Neural cell (in vitro differentiated cells): Measurements from ENCODE around the gene CACNA1I.
A peak's percentile ranks its signal among the peaks of the same experiment; 100 is the strongest.

Experiments used
- EP300 ChIP-seq: fragments of 450-650 bp; conservative IDR thresholded peaks from 2 replicates; pipeline ENCODE4 v1.6.1; 2014; ENCODE audit warnings: antibody characterized with exemption, mild to moderate bottlenecking, moderate library complexity; ENCODE audit not compliant: poor library complexity, severe bottlenecking
- EZH2 ChIP-seq: fragments of 200-600, 300-800 bp; shearing (Covaris generic), sonication (generic); IDR thresholded peaks from 2 replicates; pipeline ENCODE4 v1.6.1; 2014; ENCODE audit warnings: antibody characterized with exemption, low read length, borderline replicate concordance, mild to moderate bottlenecking; ENCODE audit not compliant: insufficient read depth, poor library complexity, severe bottlenecking
- MXI1 ChIP-seq: fragments of 450-650 bp; conservative IDR thresholded peaks from 2 replicates; pipeline ENCODE4 v1.6.1; 2014; ENCODE audit warnings: antibody characterized with exemption, mild to moderate bottlenecking; ENCODE audit not compliant: poor library complexity, severe bottlenecking
- POLR2AphosphoS5 ChIP-seq: IDR thresholded peaks from 2 replicates; pipeline ENCODE4 v1.6.1; 2012
- RAD21 ChIP-seq: fragments of 450-650 bp; conservative IDR thresholded peaks from 2 replicates; pipeline ENCODE4 v1.6.1; 2014; ENCODE audit warnings: antibody characterized with exemption, mild to moderate bottlenecking, moderate library complexity
- SMC3 ChIP-seq: fragments of 450-650 bp; conservative IDR thresholded peaks from 2 replicates; pipeline ENCODE4 v1.6.1; 2014; ENCODE audit warnings: antibody characterized with exemption, mild to moderate bottlenecking, moderate library complexity; ENCODE audit not compliant: poor library complexity
- TAF1 ChIP-seq: IDR thresholded peaks from 2 replicates; pipeline ENCODE4 v1.6.1; 2012; ENCODE audit warnings: low read depth
- TF ChIP-seq, protein P1 (sequence below): fragments of 450-650 bp; IDR thresholded peaks from 2 replicates; pipeline ENCODE4 v1.5.1; 2014; ENCODE audit warnings: antibody characterized with exemption, mild to moderate bottlenecking, moderate library complexity; ENCODE audit not compliant: poor library complexity, severe bottlenecking
- TF ChIP-seq, protein P2 (sequence below): IDR thresholded peaks from 2 replicates; pipeline ENCODE4 v1.6.1; 2012; ENCODE audit warnings: borderline replicate concordance

DNA sequence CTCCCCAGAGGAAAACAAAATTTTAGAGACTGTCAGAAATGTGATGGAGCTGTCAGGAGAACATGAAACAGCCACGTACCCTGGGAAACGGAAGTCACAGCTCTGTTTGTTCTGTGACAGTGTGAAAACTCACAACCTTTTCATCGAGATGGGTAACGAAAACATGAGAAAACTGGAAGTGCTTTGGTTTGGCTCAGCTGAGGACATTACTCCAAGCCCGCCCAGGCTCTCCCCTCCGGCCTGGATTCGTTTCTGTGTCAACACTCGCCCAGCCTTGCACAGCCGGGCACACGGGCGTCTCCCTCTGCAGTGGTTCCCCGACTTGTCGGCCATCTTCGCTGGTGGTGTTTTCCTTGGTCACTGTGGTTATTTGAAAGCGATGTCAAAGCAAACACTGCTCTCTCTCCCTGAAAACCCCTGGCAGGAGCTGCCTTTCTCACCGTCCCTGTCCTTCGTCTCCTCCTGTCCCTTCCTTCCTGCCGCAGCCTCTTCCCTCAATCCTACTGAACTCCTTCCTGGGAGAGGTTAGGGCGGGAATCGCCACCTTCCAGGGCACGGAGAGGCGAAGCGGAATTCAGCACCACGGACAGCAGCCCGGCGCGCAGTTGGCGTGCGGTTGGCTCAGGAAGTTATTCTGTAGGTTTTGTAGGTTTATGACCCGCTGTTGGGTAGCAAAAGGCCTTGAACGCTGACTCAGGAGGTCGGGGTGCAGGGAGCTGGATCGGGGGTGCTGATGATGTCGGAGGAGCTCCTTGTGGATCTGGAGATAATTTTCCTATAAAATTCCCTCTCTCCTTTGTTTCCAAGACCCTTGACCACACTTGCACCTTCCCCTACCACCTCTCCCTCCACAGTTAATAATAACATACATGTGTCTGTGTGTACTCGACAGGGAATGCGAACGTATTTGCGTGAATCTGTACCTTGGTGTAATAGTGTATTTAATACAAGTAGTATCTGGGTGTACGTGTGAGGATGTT is 24.9 kb upstream of the CACNA1I start:
- TF ChIP-seq, protein P1, sequence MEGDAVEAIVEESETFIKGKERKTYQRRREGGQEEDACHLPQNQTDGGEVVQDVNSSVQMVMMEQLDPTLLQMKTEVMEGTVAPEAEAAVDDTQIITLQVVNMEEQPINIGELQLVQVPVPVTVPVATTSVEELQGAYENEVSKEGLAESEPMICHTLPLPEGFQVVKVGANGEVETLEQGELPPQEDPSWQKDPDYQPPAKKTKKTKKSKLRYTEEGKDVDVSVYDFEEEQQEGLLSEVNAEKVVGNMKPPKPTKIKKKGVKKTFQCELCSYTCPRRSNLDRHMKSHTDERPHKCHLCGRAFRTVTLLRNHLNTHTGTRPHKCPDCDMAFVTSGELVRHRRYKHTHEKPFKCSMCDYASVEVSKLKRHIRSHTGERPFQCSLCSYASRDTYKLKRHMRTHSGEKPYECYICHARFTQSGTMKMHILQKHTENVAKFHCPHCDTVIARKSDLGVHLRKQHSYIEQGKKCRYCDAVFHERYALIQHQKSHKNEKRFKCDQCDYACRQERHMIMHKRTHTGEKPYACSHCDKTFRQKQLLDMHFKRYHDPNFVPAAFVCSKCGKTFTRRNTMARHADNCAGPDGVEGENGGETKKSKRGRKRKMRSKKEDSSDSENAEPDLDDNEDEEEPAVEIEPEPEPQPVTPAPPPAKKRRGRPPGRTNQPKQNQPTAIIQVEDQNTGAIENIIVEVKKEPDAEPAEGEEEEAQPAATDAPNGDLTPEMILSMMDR = no peak
- no peak for TF ChIP-seq EP300
- no peak for TF ChIP-seq EZH2
- TF ChIP-seq TAF1 = no peak
- TF ChIP-seq MXI1 = no peak
- TF ChIP-seq, protein P2, sequence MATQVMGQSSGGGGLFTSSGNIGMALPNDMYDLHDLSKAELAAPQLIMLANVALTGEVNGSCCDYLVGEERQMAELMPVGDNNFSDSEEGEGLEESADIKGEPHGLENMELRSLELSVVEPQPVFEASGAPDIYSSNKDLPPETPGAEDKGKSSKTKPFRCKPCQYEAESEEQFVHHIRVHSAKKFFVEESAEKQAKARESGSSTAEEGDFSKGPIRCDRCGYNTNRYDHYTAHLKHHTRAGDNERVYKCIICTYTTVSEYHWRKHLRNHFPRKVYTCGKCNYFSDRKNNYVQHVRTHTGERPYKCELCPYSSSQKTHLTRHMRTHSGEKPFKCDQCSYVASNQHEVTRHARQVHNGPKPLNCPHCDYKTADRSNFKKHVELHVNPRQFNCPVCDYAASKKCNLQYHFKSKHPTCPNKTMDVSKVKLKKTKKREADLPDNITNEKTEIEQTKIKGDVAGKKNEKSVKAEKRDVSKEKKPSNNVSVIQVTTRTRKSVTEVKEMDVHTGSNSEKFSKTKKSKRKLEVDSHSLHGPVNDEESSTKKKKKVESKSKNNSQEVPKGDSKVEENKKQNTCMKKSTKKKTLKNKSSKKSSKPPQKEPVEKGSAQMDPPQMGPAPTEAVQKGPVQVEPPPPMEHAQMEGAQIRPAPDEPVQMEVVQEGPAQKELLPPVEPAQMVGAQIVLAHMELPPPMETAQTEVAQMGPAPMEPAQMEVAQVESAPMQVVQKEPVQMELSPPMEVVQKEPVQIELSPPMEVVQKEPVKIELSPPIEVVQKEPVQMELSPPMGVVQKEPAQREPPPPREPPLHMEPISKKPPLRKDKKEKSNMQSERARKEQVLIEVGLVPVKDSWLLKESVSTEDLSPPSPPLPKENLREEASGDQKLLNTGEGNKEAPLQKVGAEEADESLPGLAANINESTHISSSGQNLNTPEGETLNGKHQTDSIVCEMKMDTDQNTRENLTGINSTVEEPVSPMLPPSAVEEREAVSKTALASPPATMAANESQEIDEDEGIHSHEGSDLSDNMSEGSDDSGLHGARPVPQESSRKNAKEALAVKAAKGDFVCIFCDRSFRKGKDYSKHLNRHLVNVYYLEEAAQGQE = peak; percentile 88
- no peak for TF ChIP-seq POLR2AphosphoS5
- no peak for TF ChIP-seq SMC3
- no peak for TF ChIP-seq RAD21
